ENCODE data around the gene SLC35F4. TPM values are rescaled to one million over a fixed set of nuclear protein-coding genes. Genes with fewer than 3 reads are reported as not detected.

The SLC35F4 gene
- total and polyA plus RNA-seq, 7 experiments from 2014 or later: not detected

DNA sequence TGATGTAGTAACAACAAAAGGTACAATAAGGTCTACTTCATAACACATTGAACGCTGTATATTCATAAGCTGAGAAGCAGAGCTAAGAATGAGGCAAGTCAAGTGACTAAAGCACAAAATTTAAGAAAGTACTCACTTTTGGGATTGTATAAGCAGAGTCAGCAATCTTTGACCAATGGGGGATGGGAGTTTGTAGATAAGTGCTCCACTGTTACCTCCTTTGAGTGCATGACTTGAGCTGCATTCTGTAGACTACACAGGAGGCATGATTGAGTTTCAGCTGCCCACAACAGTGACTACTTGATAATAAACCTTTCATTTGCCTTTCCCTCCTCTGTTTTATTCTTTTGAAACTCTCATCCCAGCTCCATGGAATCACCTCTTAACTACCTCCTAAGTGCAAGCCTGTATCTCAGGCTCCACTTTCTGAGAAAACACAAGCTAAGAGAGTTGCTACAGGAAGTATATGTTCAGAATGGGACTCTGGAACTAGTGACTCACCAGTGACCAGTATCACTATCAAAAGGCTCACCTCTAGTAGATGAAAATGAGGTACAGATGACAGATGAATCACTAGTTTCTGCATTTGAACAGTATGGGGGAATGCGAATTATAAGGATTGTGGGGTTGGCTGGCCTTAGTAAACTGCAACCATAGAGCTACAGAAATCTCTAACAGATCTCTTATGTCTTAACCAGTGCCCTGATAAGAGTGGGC lies 49.2 kb downstream of the SLC35F4 start:
- H3K4me1 Mint-ChIP-seq: no peaks in the 10 kb centered on the region
- H3K4me3 Mint-ChIP-seq: no peak overlapping the region
- H3K36me3 Mint-ChIP-seq: no peaks in the 10 kb centered on the region
- Histone ChIP-seq H3K9me3 (ENCODE audit: control insufficient read depth in 2 of 3, low read length in 3 of 3) (no peaks in the 10 kb centered on the region), H3K27me3 (ENCODE audit: control insufficient read depth in 2 of 2, insufficient read depth in 2 of 2, low read length in 2 of 2) (no peaks in the 10 kb centered on the region), H3K4me1 (ENCODE audit: control insufficient read depth in 2 of 2, insufficient read depth in 2 of 2, low read length in 2 of 2) (no peaks in the 10 kb centered on the region), H3K27ac (ENCODE audit: low read depth, low read length) (no peak overlapping the region), H3K4me3 (ENCODE audit: low read length) (no peak overlapping the region), H3K36me3 (ENCODE audit: control insufficient read depth in 2 of 3, insufficient read depth in 3 of 3, low read length in 3 of 3) (no peaks in the 10 kb centered on the region)
- ChIA-PET POLR2A (no interaction called here), CTCF (no interaction called here)
- no peak for DNase-seq
- H3K27me3 Mint-ChIP-seq: peaks cover 0 to 7% (median 0%) of the 10 kb centered on the region in 5 donors
- H3K27ac Mint-ChIP-seq: no peak overlapping the region
- ATAC-seq: no peak
- no peaks in the 10 kb centered on the region for H3K9me3 Mint-ChIP-seq
- intact Hi-C loops (cut with micrococcal nuclease): no loop called here

DNA sequence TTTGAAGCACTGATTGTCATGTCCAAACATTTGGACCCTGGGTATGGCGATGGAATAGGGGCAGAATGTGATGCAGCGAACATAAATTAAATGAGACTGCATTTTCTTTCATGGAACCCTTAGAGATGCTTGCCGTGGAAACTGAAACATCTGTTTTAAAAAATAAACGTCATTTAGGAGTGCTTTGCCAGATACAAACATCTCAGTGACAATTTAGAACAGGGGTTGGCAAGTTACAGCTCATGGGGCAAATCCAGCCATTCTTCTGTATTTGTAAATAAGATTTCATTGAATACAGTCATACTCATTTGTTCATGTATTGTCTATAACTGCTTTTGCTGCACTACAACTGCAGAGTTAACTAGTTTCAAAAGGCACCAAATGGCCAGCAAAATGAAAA lies 51.2 kb downstream of the SLC35F4 start:
- H3K4me3 ChIP-seq (ENCODE audit: low read length): no peak overlapping the region
- H3K27me3 ChIP-seq (ENCODE audit: control insufficient read depth in 2 of 2, insufficient read depth in 2 of 2, low read length in 2 of 2): no peaks in the 10 kb centered on the region
- no peaks in the 10 kb centered on the region for H3K36me3 ChIP-seq (ENCODE audit: control insufficient read depth in 2 of 3, insufficient read depth in 3 of 3, low read length in 3 of 3)
- Mint-ChIP-seq H3K27me3 (peaks cover 0 to 7% (median 3%) of the 10 kb centered on the region in 5 donors), H3K27ac (no peak overlapping the region), H3K9me3 (peaks cover 0 to 3% (median 0%) of the 10 kb centered on the region in 11 donors), H3K4me3 (no peak overlapping the region), H3K4me1 (no peaks in the 10 kb centered on the region), H3K36me3 (no peaks in the 10 kb centered on the region)
- ATAC-seq (no peak), DNase-seq (no peak)
- no peak overlapping the region for H3K27ac ChIP-seq (ENCODE audit: low read depth, low read length)
- POLR2A ChIA-PET: no interaction called here
- CTCF ChIA-PET: no interaction called here
- intact Hi-C loops (cut with micrococcal nuclease): no loop called here
- H3K4me1 ChIP-seq (ENCODE audit: control insufficient read depth in 2 of 2, insufficient read depth in 2 of 2, low read length in 2 of 2): no peaks in the 10 kb centered on the region
- H3K9me3 ChIP-seq (ENCODE audit: control insufficient read depth in 2 of 3, low read length in 3 of 3): no peaks in the 10 kb centered on the region

DNA sequence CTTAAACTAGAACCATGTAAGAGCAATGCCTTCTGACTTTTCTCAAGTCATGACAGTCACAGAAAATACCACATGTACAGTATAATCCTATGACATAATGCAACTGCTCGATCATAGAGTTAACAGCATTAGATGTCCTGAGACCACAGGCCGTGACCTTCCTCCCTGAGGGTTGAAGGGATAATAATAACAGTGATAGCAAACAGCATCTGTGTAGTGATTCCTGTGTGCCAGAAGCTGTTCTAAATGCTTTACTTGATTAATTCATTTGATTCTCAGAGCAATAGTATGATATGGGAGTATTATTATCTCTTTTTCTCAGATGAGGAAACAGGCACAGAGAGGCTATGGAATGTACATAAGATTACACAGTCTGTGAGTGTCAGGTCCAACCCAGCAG lies 53.2 kb downstream of the SLC35F4 start:
- intact Hi-C loops (cut with micrococcal nuclease): no loop called here
- ATAC-seq (no peak), DNase-seq (no peak)
- H3K27me3 ChIP-seq (ENCODE audit: control insufficient read depth in 2 of 2, insufficient read depth in 2 of 2, low read length in 2 of 2): no peaks in the 10 kb centered on the region
- Mint-ChIP-seq H3K27ac (no peak overlapping the region), H3K27me3 (peaks cover 0 to 7% (median 3%) of the 10 kb centered on the region in 5 donors), H3K36me3 (no peaks in the 10 kb centered on the region), H3K4me3 (no peak overlapping the region), H3K9me3 (peaks cover 0 to 3% (median 0%) of the 10 kb centered on the region in 11 donors), H3K4me1 (no peaks in the 10 kb centered on the region)
- ChIA-PET POLR2A (no interaction called here), CTCF (no interaction called here)
- H3K27ac ChIP-seq (ENCODE audit: low read depth, low read length): no peak overlapping the region
- H3K36me3 ChIP-seq (ENCODE audit: control insufficient read depth in 2 of 3, insufficient read depth in 3 of 3, low read length in 3 of 3): no peaks in the 10 kb centered on the region
- no peaks in the 10 kb centered on the region for H3K9me3 ChIP-seq (ENCODE audit: control insufficient read depth in 2 of 3, low read length in 3 of 3)
- H3K4me1 ChIP-seq (ENCODE audit: control insufficient read depth in 2 of 2, insufficient read depth in 2 of 2, low read length in 2 of 2): no peaks in the 10 kb centered on the region
- H3K4me3 ChIP-seq (ENCODE audit: low read length): no peak overlapping the region

DNA sequence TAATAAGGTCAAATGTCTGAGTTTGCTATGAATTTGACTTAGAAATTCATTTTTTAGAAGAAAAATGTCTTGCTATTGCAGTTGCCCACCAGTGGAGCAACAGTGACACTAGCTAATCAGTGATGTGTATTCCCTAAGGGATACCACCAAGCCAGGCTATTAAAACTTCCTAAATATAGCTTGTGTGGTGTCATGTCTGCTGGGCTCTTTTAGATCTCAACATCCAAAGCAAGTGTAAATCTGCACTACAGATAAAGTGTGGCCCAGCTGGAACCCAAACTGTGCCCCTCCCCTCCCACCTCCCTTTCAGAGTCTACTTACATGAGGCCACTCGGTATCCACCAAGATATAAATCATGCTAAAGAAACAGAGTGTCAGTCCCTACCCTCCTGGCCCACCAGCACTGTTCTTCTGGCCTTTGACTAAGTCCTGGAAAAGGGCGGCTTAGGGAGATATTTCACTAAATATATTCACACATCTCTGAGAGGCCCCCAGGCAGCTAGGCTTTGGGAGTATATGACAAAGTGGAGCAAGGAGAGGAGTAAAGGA lies 53.8 kb downstream of the SLC35F4 start:
- no peak overlapping the region for H3K4me3 ChIP-seq (ENCODE audit: low read length)
- intact Hi-C loops (cut with micrococcal nuclease): no loop called here
- H3K36me3 Mint-ChIP-seq: no peaks in the 10 kb centered on the region
- ATAC-seq (no peak), DNase-seq (no peak)
- no peak overlapping the region for H3K27ac Mint-ChIP-seq
- H3K27me3 Mint-ChIP-seq: peaks cover 0 to 7% (median 3%) of the 10 kb centered on the region in 5 donors
- no peak overlapping the region for H3K27ac ChIP-seq (ENCODE audit: low read depth, low read length)
- H3K4me1 Mint-ChIP-seq: no peaks in the 10 kb centered on the region
- POLR2A ChIA-PET: no interaction called here
- H3K4me3 Mint-ChIP-seq: no peak overlapping the region
- CTCF ChIA-PET: no interaction called here
- H3K27me3 ChIP-seq (ENCODE audit: control insufficient read depth in 2 of 2, insufficient read depth in 2 of 2, low read length in 2 of 2): no peaks in the 10 kb centered on the region
- no peaks in the 10 kb centered on the region for H3K36me3 ChIP-seq (ENCODE audit: control insufficient read depth in 2 of 3, insufficient read depth in 3 of 3, low read length in 3 of 3)
- no peaks in the 10 kb centered on the region for H3K4me1 ChIP-seq (ENCODE audit: control insufficient read depth in 2 of 2, insufficient read depth in 2 of 2, low read length in 2 of 2)
- no peaks in the 10 kb centered on the region for H3K9me3 ChIP-seq (ENCODE audit: control insufficient read depth in 2 of 3, low read length in 3 of 3)
- H3K9me3 Mint-ChIP-seq: peaks cover 0 to 5% (median 0%) of the 10 kb centered on the region in 11 donors

DNA sequence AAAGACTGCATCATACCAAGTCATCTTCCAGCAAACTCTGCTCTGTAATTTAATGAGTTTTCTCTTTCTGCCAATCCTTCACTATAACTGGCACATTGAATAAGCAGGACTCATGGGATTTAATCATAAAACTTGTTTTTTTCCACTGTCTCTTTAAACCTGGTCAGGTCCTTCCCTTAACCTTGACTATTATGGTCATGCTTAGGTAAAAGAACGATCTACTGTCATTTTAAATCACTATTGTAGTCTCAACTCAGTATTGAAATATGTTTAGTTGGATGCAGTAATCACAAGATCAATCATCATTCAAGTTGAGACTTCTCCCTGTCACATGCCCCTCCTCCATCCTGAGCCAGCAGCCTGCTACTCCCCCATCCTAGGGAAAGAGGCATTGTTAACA lies 56.1 kb downstream of the SLC35F4 start:
- H3K4me3 Mint-ChIP-seq: no peak overlapping the region
- no peaks in the 10 kb centered on the region for H3K4me1 Mint-ChIP-seq
- H3K27me3 Mint-ChIP-seq: peaks cover 0 to 7% (median 3%) of the 10 kb centered on the region in 5 donors
- H3K4me1 ChIP-seq (ENCODE audit: control insufficient read depth in 2 of 2, insufficient read depth in 2 of 2, low read length in 2 of 2): no peaks in the 10 kb centered on the region
- ChIA-PET POLR2A (no interaction called here), CTCF (no interaction called here)
- no peaks in the 10 kb centered on the region for H3K36me3 Mint-ChIP-seq
- H3K9me3 Mint-ChIP-seq: peaks cover 0 to 5% (median 0%) of the 10 kb centered on the region in 11 donors
- H3K9me3 ChIP-seq (ENCODE audit: control insufficient read depth in 2 of 3, low read length in 3 of 3): no peaks in the 10 kb centered on the region
- intact Hi-C loops (cut with micrococcal nuclease): no loop called here
- no peak overlapping the region for H3K27ac Mint-ChIP-seq
- DNase-seq (no peak), ATAC-seq (no peak)
- no peak overlapping the region for H3K4me3 ChIP-seq (ENCODE audit: low read length)
- H3K27ac ChIP-seq (ENCODE audit: low read depth, low read length): no peak overlapping the region
- H3K36me3 ChIP-seq (ENCODE audit: control insufficient read depth in 2 of 3, insufficient read depth in 3 of 3, low read length in 3 of 3): no peaks in the 10 kb centered on the region
- no peaks in the 10 kb centered on the region for H3K27me3 ChIP-seq (ENCODE audit: control insufficient read depth in 2 of 2, insufficient read depth in 2 of 2, low read length in 2 of 2)

DNA sequence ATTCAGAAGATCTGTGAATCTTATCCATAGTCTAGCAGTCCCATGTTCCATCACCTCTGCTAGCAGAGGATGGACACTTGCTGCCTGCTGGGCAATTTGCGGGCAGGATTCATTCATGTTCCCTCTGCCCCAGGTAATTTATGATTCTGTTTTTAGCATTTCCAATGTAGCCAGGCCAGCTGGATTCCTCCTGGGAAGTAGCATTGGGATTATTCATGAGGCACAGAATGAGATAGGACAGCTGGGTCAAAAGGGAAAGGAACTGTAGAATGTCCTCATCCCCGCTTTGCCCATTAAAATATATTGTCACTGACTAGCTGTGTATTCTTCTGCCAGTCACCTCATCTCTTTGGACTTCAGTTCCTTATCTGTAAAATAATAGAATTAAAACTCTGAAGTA lies 68.7 kb downstream of the SLC35F4 start:
- Histone ChIP-seq H3K9me3 (ENCODE audit: control insufficient read depth in 2 of 3, low read length in 3 of 3) (no peaks in the 10 kb centered on the region), H3K36me3 (ENCODE audit: control insufficient read depth in 2 of 3, insufficient read depth in 3 of 3, low read length in 3 of 3) (no peaks in the 10 kb centered on the region), H3K4me3 (ENCODE audit: low read length) (no peak overlapping the region), H3K27me3 (ENCODE audit: control insufficient read depth in 2 of 2, insufficient read depth in 2 of 2, low read length in 2 of 2) (no peaks in the 10 kb centered on the region), H3K4me1 (ENCODE audit: control insufficient read depth in 2 of 2, insufficient read depth in 2 of 2, low read length in 2 of 2) (no peaks in the 10 kb centered on the region), H3K27ac (ENCODE audit: low read depth, low read length) (no peak overlapping the region)
- CTCF ChIA-PET: no interaction called here
- Mint-ChIP-seq H3K36me3 (no peaks in the 10 kb centered on the region), H3K9me3 (peaks cover 0 to 12% (median 3%) of the 10 kb centered on the region in 11 donors), H3K27me3 (peaks cover 0 to 10% (median 0%) of the 10 kb centered on the region in 5 donors), H3K27ac (no peak overlapping the region), H3K4me1 (no peaks in the 10 kb centered on the region), H3K4me3 (no peak overlapping the region)
- POLR2A ChIA-PET: no interaction called here
- ATAC-seq (no peak), DNase-seq (no peak)
- intact Hi-C loops (cut with micrococcal nuclease): no loop called here

DNA sequence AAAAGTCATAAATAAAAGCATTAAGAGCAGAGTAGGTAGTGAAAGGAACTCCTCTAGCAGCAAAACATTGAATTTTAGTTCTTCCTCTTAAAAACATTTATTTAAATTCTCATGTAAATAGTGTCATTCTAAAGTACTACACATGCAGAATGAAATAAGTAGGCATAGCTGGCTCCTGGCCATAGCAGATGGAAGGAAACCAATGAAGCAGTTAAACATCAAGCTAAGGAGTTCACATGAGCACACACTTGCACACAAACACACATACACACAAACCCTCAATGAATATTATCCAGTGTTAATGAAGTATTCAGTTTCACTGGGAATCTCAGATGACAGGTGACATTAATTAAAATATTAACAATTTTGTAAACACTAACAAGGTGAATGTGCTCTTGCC lies 69.3 kb downstream of the SLC35F4 start:
- Histone ChIP-seq H3K9me3 (ENCODE audit: control insufficient read depth in 2 of 3, low read length in 3 of 3) (no peaks in the 10 kb centered on the region), H3K4me1 (ENCODE audit: control insufficient read depth in 2 of 2, insufficient read depth in 2 of 2, low read length in 2 of 2) (no peaks in the 10 kb centered on the region), H3K27ac (ENCODE audit: low read depth, low read length) (no peak overlapping the region), H3K4me3 (ENCODE audit: low read length) (no peak overlapping the region), H3K36me3 (ENCODE audit: control insufficient read depth in 2 of 3, insufficient read depth in 3 of 3, low read length in 3 of 3) (no peaks in the 10 kb centered on the region), H3K27me3 (ENCODE audit: control insufficient read depth in 2 of 2, insufficient read depth in 2 of 2, low read length in 2 of 2) (no peaks in the 10 kb centered on the region)
- H3K27ac Mint-ChIP-seq: no peak overlapping the region
- intact Hi-C loops (cut with micrococcal nuclease): no loop called here
- peaks cover 0 to 8% (median 0%) of the 10 kb centered on the region in 5 donors for H3K27me3 Mint-ChIP-seq
- ChIA-PET CTCF (no interaction called here), POLR2A (no interaction called here)
- H3K4me3 Mint-ChIP-seq: no peak overlapping the region
- peaks cover 0 to 16% (median 3%) of the 10 kb centered on the region in 11 donors for H3K9me3 Mint-ChIP-seq
- no peaks in the 10 kb centered on the region for H3K4me1 Mint-ChIP-seq
- no peaks in the 10 kb centered on the region for H3K36me3 Mint-ChIP-seq
- DNase-seq (no peak), ATAC-seq (no peak)
